ENCODE data around the gene KCNK4. TPM values are rescaled to one million over a fixed set of nuclear protein-coding genes. Genes with fewer than 3 reads are reported as not detected.

Gene KCNK4
- polyA plus RNA-seq, 3 donors, result not detected

GRCh38 chr11:64334764-64335735 is 43.9 kb downstream of the KCNK4 start:
- Mint-ChIP-seq H3K9me3 (no peaks in the 10 kb centered on the region), H3K36me3 (peaks cover 11 to 16% of the 10 kb centered on the region in 2 donors), H3K27me3 (ENCODE audit: low read depth in 3 of 3) (no peaks in the 10 kb centered on the region), H3K27ac (peak overlapping the region; percentile 87 to 96 (median 94)), H3K4me3 (peak overlapping the region in 1 of 2 donors; percentile 65), H3K4me1 (peaks cover 53% of the 10 kb centered on the region)
- no peak overlapping the region for H3K9ac ChIP-seq (ENCODE audit: insufficient read depth, low read length, poor library complexity, severe bottlenecking)
- peaks cover 44 to 53% of the 10 kb centered on the region in 2 donors for H3K4me1 ChIP-seq (ENCODE audit: control insufficient read depth in 1 of 2, insufficient read depth in 2 of 2, low read length in 2 of 2)
- no peak overlapping the region for H3K4me2 ChIP-seq (replicated peaks; ENCODE audit: extremely low read depth, low read length, poor library complexity, severe bottlenecking)
- H3K27ac ChIP-seq (ENCODE audit: low read depth in 1 of 2, low read length in 2 of 2), result peak overlapping the region; percentile 52 to 55
- no peaks in the 10 kb centered on the region for H3K27me3 ChIP-seq (ENCODE audit: control insufficient read depth in 2 of 2, insufficient read depth in 2 of 2, low read length in 2 of 2)
- TF ChIP-seq CTCF (IDR thresholded peaks at IDR 0.05), result no peak
- no peaks in the 10 kb centered on the region for H3K9me3 ChIP-seq (replicated peaks in 1 of 2; ENCODE audit: control insufficient read depth in 1 of 2, insufficient read depth in 1 of 2, low read length in 2 of 2)
- H3K79me2 ChIP-seq (ENCODE audit: insufficient read depth, low read length), result peaks cover 4% of the 10 kb centered on the region
- no peaks in the 10 kb centered on the region for H4K20me1 ChIP-seq (ENCODE audit: insufficient read depth, low read length)
- DNase-seq, result peak; percentile 91 to 98 (median 94)
- intact Hi-C loops (cut with micrococcal nuclease), result no loop called here
- no peak overlapping the region for H2AFZ ChIP-seq (ENCODE audit: insufficient read depth, low read depth, low read length, poor library complexity, severe bottlenecking)
- peak overlapping the region in 1 of 3 experiments; percentile 16 for H3K4me3 ChIP-seq (replicated peaks in 1 of 3; ENCODE audit: low read depth in 2 of 3, low read length in 3 of 3)
- no peaks in the 10 kb centered on the region for H3K36me3 ChIP-seq (replicated peaks in 1 of 2; ENCODE audit: control insufficient read depth in 1 of 2, insufficient read depth in 2 of 2, low read length in 2 of 2)
- WGBS (ENCODE audit: insufficient coverage), result 0% methylated on average over 2 of the region's 13 CpGs

- H3K9me3 ChIP-seq (replicated peaks in 1 of 2; ENCODE audit: control insufficient read depth in 1 of 2, insufficient read depth in 1 of 2, low read length in 2 of 2), result no peaks in the 10 kb centered on the region
- Mint-ChIP-seq H3K4me3 (no peak overlapping the region), H3K27me3 (ENCODE audit: low read depth in 3 of 3) (no peaks in the 10 kb centered on the region), H3K4me1 (peaks cover 52% of the 10 kb centered on the region), H3K27ac (peak overlapping the region in 2 of 7 donors; percentile 30 to 96), H3K36me3 (peaks cover 18 to 25% of the 10 kb centered on the region in 2 donors), H3K9me3 (no peaks in the 10 kb centered on the region)
- H3K4me2 ChIP-seq (replicated peaks; ENCODE audit: extremely low read depth, low read length, poor library complexity, severe bottlenecking), result no peak overlapping the region
- no peak overlapping the region for H3K27ac ChIP-seq (ENCODE audit: low read depth in 1 of 2, low read length in 2 of 2)
- no peak overlapping the region for H2AFZ ChIP-seq (ENCODE audit: insufficient read depth, low read depth, low read length, poor library complexity, severe bottlenecking)
- no peak overlapping the region for H3K4me3 ChIP-seq (replicated peaks in 1 of 3; ENCODE audit: low read depth in 2 of 3, low read length in 3 of 3)
- H4K20me1 ChIP-seq (ENCODE audit: insufficient read depth, low read length), result peaks cover 22% of the 10 kb centered on the region
- intact Hi-C loops (cut with micrococcal nuclease), result no loop called here
- peaks cover 47 to 58% of the 10 kb centered on the region in 2 donors for H3K4me1 ChIP-seq (ENCODE audit: control insufficient read depth in 1 of 2, insufficient read depth in 2 of 2, low read length in 2 of 2)
- no peak overlapping the region for H3K9ac ChIP-seq (ENCODE audit: insufficient read depth, low read length, poor library complexity, severe bottlenecking)
- 72% methylated on average over 2 of the region's 8 CpGs for WGBS (ENCODE audit: insufficient coverage)
- DNase-seq, result no peak
- TF ChIP-seq CTCF (IDR thresholded peaks at IDR 0.05), result no peak
- H3K79me2 ChIP-seq (ENCODE audit: insufficient read depth, low read length), result peaks cover 26% of the 10 kb centered on the region
- peaks cover 0 to 2% of the 10 kb centered on the region in 2 donors for H3K36me3 ChIP-seq (replicated peaks in 1 of 2; ENCODE audit: control insufficient read depth in 1 of 2, insufficient read depth in 2 of 2, low read length in 2 of 2)
- H3K27me3 ChIP-seq (ENCODE audit: control insufficient read depth in 2 of 2, insufficient read depth in 2 of 2, low read length in 2 of 2), result no peaks in the 10 kb centered on the region
These were observed 46.6 kb downstream of the KCNK4 start for GRCh38 chr11:64337538-64338249.
